C4-2B (cell line): Measurements from ENCODE around the gene GTPBP4.

Source experiments
- H3K27ac ChIP-seq: fragments of 450-650 bp; 2 replicates; pipeline ENCODE4 v1.5.1; 2017
- CTCF ChIP-seq: fragments of 450-650 bp; conservative IDR thresholded peaks from 2 replicates; pipeline ENCODE4 v1.5.1; 2017; ENCODE audit warnings: mild to moderate bottlenecking
- ZFX ChIP-seq: fragments of 450-650 bp; IDR thresholded peaks from 2 replicates; pipeline ENCODE4 v1.6.1; 2017

GTPBP4 gene

DNA sequence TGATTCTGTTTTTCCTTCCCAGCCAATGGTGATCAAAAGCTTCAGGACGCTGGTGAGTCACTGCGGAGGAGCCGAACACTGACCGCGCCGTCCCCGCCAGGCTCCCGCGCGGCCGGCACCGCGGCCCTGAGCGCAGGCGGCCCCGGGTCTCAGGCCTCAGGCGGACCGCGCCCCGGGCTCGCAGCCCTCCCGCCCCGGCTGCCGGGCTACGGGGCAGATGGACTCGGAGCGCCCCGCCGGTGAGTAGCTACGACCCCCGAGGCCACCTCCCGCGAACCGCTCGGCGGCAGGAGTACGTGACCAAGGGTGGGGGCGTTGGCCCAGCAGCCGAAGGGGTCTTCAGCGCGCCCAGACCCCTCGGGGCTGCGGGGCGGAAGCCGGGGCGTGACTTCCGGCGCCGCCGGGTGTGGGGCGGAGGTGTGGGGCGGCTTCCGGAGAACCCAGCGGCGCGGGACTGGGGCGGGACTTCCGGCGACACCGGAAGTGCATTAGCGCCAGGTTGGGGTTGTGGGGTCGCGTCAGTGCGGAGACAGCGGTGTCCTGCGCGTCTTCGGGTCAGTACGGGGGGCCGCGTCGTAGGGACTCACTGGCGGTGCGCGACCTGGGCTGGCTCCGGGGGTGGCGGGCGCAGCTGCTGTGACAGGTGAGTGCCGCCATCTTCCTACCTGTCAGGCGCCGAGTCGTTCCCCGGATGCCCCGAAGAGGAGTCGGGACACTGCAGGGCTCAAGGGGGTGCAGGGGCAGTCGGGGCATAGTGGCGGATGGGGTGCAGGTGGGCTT lies 68.3 kb downstream of the GTPBP4 start, which contains the start of gene WDR37:
Gene WDR37 (plus strand): TSS at position 60 of the 780 bp plus-strand sequence. CDS start 15,771 bp downstream, outside the sequence.
- no peak for TF ChIP-seq CTCF
- TF ChIP-seq ZFX: peak; percentile 97
- H3K27ac ChIP-seq: peak within 1 kb of the TSS; percentile 96

GRCh38 chr10:1057106-1057657 lies 68.9 kb downstream of the GTPBP4 start:
- no peak for TF ChIP-seq CTCF
- no peak for TF ChIP-seq ZFX
- peak overlapping the region; percentile 96 for H3K27ac ChIP-seq

GRCh38 chr10:1058017-1058416 lies 69.8 kb downstream of the GTPBP4 start:
- peak overlapping the region; percentile 23; the same call in 1 of the 2 replicates for H3K27ac ChIP-seq
- TF ChIP-seq CTCF (no peak), ZFX (no peak)

GRCh38 chr10:1059902-1060301 lies 71.7 kb downstream of the GTPBP4 start:
- H3K27ac ChIP-seq: no peak overlapping the region
- TF ChIP-seq CTCF (no peak), ZFX (no peak)

GRCh38 chr10:1061930-1062774 lies 73.9 kb downstream of the GTPBP4 start:
- H3K27ac ChIP-seq: no peak overlapping the region
- no peak for TF ChIP-seq ZFX
- TF ChIP-seq CTCF: no peak

GRCh38 chr10:1063232-1063865 lies 75.1 kb downstream of the GTPBP4 start:
- no peak overlapping the region for H3K27ac ChIP-seq
- TF ChIP-seq ZFX (no peak), CTCF (no peak)
